AG04450 (cell line): ENCODE measurements around the gene SMC5. TPM values are rescaled to one million over a fixed set of nuclear protein-coding genes. Genes with fewer than 3 reads are reported as not detected.

Experiments
- CTCF ChIA-PET: fragments of 300-600, 350-600 bp; formaldehyde crosslinking; extraction: SDS; loops from one replicate; lab custom pipeline; 2022; ENCODE audit warnings: antibody characterized with exemption, inconsistent platforms; lab: Charles Lee
- POLR2A ChIA-PET: fragments of 350-600 bp; formaldehyde crosslinking; extraction: SDS; loops from one replicate; lab custom pipeline; 2021; ENCODE audit warnings: antibody characterized with exemption, inconsistent platforms; lab: Yijun Ruan, JAX
- DNase-seq: peaks from one replicate; pipeline ENCODE4 v3.0.0-alpha.2; 2011; ENCODE audit warnings: low read depth, low spot score
- H3K27ac ChIP-seq: one replicate; pipeline ENCODE4 v1.5.1; 2012; ENCODE audit warnings: low read depth, low read length, control low read depth
- H3K27me3 ChIP-seq: one replicate; pipeline ENCODE4 v1.6.0; 2012; ENCODE audit warnings: low read length; ENCODE audit not compliant: control insufficient read depth, insufficient read depth
- H3K4me3 ChIP-seq: 2 replicates; pipeline ENCODE4 v1.5.1; 2011; ENCODE audit warnings: mild to moderate bottlenecking, low read depth, low read length, control low read depth
- H3K9me3 ChIP-seq: 2 replicates; pipeline ENCODE4 v1.5.1; 2012; ENCODE audit warnings: low read length; ENCODE audit not compliant: control insufficient read depth, insufficient read depth
- CTCF ChIP-seq: IDR thresholded peaks from 2 replicates; pipeline ENCODE4 v1.5.1; 2011; ENCODE audit warnings: low read depth, low read length, control low read depth, inconsistent platforms
- polyA plus RNA-seq: library from polyadenylated mRNA; depleted of rRNA; stranded (reverse); fragments of >200 nt; gene quantifications from 2 replicates; pipeline ENCODE4 v1.2.3, GENCODE V29; 2011

SMC5 gene
- polyA plus RNA-seq, 1 experiment, result 29.1 TPM

- POLR2A ChIA-PET, result no interaction called here
- H3K27me3 ChIP-seq, result no peaks in the 10 kb centered on the region
- DNase-seq, result peak; percentile 49
- CTCF ChIA-PET, result no interaction called here
- H3K4me3 ChIP-seq, result no peak overlapping the region
- H3K27ac ChIP-seq, result peak overlapping the region; percentile 12
- H3K9me3 ChIP-seq, result no peaks in the 10 kb centered on the region
- TF ChIP-seq CTCF, result no peak
Measured at GRCh38 chr9:70285246-70285645, 26.5 kb downstream of the SMC5 start.

- no peaks in the 10 kb centered on the region for H3K9me3 ChIP-seq
- TF ChIP-seq CTCF, result no peak
- no peak overlapping the region for H3K4me3 ChIP-seq
- no peak for DNase-seq
- no peak overlapping the region for H3K27ac ChIP-seq
- ChIA-PET POLR2A (interaction anchor here (0.6 kb wide), 1 partner anchor 41 kb away, joined by 3 read pairs; no protein-coding TSS in a partner anchor), CTCF (no interaction called here)
- H3K27me3 ChIP-seq, result no peaks in the 10 kb centered on the region
Measured at GRCh38 chr9:70285981-70286598, 27.3 kb downstream of the SMC5 start.

- H3K9me3 ChIP-seq, result no peaks in the 10 kb centered on the region
- no peaks in the 10 kb centered on the region for H3K27me3 ChIP-seq
- DNase-seq, result no peak
- ChIA-PET CTCF (no interaction called here), POLR2A (no interaction called here)
- TF ChIP-seq CTCF, result no peak
- H3K27ac ChIP-seq, result no peak overlapping the region
- H3K4me3 ChIP-seq, result no peak overlapping the region
Measured at GRCh38 chr9:70290626-70291025, 31.8 kb downstream of the SMC5 start.

- Histone ChIP-seq H3K9me3 (no peaks in the 10 kb centered on the region), H3K27me3 (no peaks in the 10 kb centered on the region), H3K4me3 (no peak overlapping the region), H3K27ac (no peak overlapping the region)
- DNase-seq, result no peak
- POLR2A ChIA-PET, result no interaction called here
- CTCF ChIA-PET, result no interaction called here
- TF ChIP-seq CTCF, result no peak
Measured at GRCh38 chr9:70291446-70291845, 32.7 kb downstream of the SMC5 start.

GRCh38 chr9:70292253-70292652 lies 33.5 kb downstream of the SMC5 start:
- DNase-seq, result no peak
- H3K4me3 ChIP-seq, result no peak overlapping the region
- ChIA-PET CTCF (no interaction called here), POLR2A (no interaction called here)
- no peaks in the 10 kb centered on the region for H3K27me3 ChIP-seq
- no peaks in the 10 kb centered on the region for H3K9me3 ChIP-seq
- no peak for TF ChIP-seq CTCF
- no peak overlapping the region for H3K27ac ChIP-seq
